Myocyte (in vitro differentiated cells): ENCODE results near the gene RFC3. TPM values are rescaled to one million over a fixed set of nuclear protein-coding genes. Genes with fewer than 3 reads are reported as not detected.
"Not testable (repeated sequence)": the region's sequence is repeated elsewhere in the genome, so short reads cannot be mapped to it uniquely, and the experiment has no call there.

Source experiments
- DNase-seq: peaks from one replicate; pipeline ENCODE4 v3.0.0-alpha.2; 2012; ENCODE audit warnings: low read depth
- polyA plus RNA-seq: library from polyadenylated mRNA; unstranded; fragments of >200 nt; gene quantifications from one replicate; pipeline ENCODE4 v1.2.1, GENCODE V29; 2012; ENCODE audit warnings: missing spikeins
- total RNA-seq: library from RNA; depleted of rRNA; stranded (reverse); fragments of >200 nt; gene quantifications from 2 replicates; pipeline ENCODE4 v1.2.3, GENCODE V29; 2014

The RFC3 gene
- 3.9 and 5.7 TPM in 2 replicates for total RNA-seq
- 1.5 TPM for polyA plus RNA-seq

GRCh38 chr13:33817901-33818706, at the start of gene RFC3:
Gene RFC3 (plus strand): TSS chr13:33818149. CDS start chr13:33818179, 30 bp downstream.
- peak; percentile 98 for DNase-seq

GRCh38 chr13:33771296-33771695, 46.7 kb upstream of the RFC3 start:
- DNase-seq: no peak

GRCh38 chr13:33773790-33774462, 44.0 kb upstream of the RFC3 start:
- DNase-seq: no peak

GRCh38 chr13:33775339-33776108, 42.4 kb upstream of the RFC3 start:
- peak; percentile 18 for DNase-seq

- no peak for DNase-seq
These were observed 41.6 kb upstream of the RFC3 start for GRCh38 chr13:33776239-33776881.

- DNase-seq: no peak
These were observed 35.3 kb upstream of the RFC3 start for GRCh38 chr13:33782631-33783030.

- not testable (repeated sequence) for DNase-seq
These were observed 34.7 kb upstream of the RFC3 start for GRCh38 chr13:33783212-33783611.

GRCh38 chr13:33784738-33785137, 33.2 kb upstream of the RFC3 start:
- no peak for DNase-seq

- no peak for DNase-seq
These were observed 32.6 kb upstream of the RFC3 start for GRCh38 chr13:33785384-33785783.

GRCh38 chr13:33787051-33787591, 30.8 kb upstream of the RFC3 start:
- peak; percentile 5 for DNase-seq

- no peak for DNase-seq
These were observed 28.8 kb upstream of the RFC3 start for GRCh38 chr13:33789066-33789606.

- DNase-seq: no peak
These were observed 28.2 kb upstream of the RFC3 start for GRCh38 chr13:33789739-33790138.

GRCh38 chr13:33793726-33794125, 24.2 kb upstream of the RFC3 start:
- DNase-seq: peak; percentile 16

- DNase-seq: peak; percentile 80
These were observed 23.4 kb upstream of the RFC3 start for GRCh38 chr13:33794576-33794975.

- DNase-seq: no peak
These were observed 21.9 kb upstream of the RFC3 start for GRCh38 chr13:33796095-33796494.

GRCh38 chr13:33797622-33798021, 20.3 kb upstream of the RFC3 start:
- peak; percentile 57 for DNase-seq

GRCh38 chr13:33798023-33798422, 19.9 kb upstream of the RFC3 start:
- no peak for DNase-seq

GRCh38 chr13:33799950-33800592, 17.9 kb upstream of the RFC3 start:
- DNase-seq: peak; percentile 43

GRCh38 chr13:33800646-33801186, 17.2 kb upstream of the RFC3 start:
- DNase-seq: no peak
